ENCODE measurements around the gene NDUFA12. TPM values are rescaled to one million over a fixed set of nuclear protein-coding genes. Genes with fewer than 3 reads are reported as not detected.
"Not testable (repeated sequence)": the region's sequence is repeated elsewhere in the genome, so short reads cannot be mapped to it uniquely, and the experiment has no call there.

Gene NDUFA12
- total and polyA plus RNA-seq, 12 donors = 84.0 to 297 (median 119) TPM

DNA sequence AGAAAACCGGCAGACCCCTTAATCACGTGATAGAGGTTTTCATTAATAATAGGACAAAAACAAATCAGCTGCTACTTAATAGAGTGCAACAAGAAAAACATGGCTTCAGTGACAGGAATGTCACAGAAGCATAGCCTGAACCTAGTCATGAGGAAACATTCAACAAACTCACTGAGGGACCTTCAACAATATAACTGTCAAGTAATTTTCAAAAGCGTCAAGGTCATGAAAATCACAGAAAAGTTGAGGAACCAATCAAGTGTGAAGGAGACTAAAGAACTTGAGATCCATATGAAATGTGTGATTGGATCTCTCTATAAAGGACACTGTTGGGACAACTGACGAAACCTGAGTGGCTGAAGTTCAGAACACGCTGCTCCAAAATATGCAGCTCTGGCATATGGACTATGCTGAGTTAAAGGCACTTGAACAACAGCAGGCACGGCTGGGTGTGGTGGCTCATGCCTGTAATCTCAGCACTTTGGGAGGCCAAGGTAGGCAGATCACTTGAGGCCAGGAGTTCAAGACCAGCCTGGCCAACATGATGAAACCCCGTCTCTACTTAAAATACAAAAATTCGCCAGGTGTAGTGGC is 16.3 kb downstream of the NDUFA12 start:
- Histone ChIP-seq H3K4me3 (no peak overlapping the region), H3K9me3 (replicated peaks in 1 of 3) (no peaks in the 10 kb centered on the region), H3K36me3 (replicated peaks in 1 of 2) (no peaks in the 10 kb centered on the region), H3K27ac (no peak overlapping the region), H3K4me1 (replicated peaks in 1 of 2) (peaks cover 0 to 8% of the 10 kb centered on the region in 2 donors), H3K27me3 (no peaks in the 10 kb centered on the region)
- 74 to 91% (median 91%) methylated on average over 7 to 8 of the region's 8 CpGs for WGBS, 4 donors
- no peak for TF ChIP-seq POLR2A (IDR thresholded peaks at IDR 0.05)
- TF ChIP-seq, protein P1, sequence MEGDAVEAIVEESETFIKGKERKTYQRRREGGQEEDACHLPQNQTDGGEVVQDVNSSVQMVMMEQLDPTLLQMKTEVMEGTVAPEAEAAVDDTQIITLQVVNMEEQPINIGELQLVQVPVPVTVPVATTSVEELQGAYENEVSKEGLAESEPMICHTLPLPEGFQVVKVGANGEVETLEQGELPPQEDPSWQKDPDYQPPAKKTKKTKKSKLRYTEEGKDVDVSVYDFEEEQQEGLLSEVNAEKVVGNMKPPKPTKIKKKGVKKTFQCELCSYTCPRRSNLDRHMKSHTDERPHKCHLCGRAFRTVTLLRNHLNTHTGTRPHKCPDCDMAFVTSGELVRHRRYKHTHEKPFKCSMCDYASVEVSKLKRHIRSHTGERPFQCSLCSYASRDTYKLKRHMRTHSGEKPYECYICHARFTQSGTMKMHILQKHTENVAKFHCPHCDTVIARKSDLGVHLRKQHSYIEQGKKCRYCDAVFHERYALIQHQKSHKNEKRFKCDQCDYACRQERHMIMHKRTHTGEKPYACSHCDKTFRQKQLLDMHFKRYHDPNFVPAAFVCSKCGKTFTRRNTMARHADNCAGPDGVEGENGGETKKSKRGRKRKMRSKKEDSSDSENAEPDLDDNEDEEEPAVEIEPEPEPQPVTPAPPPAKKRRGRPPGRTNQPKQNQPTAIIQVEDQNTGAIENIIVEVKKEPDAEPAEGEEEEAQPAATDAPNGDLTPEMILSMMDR (IDR thresholded peaks at IDR 0.05) = no peak
- intact Hi-C loops (cut with DNase I) = no loop called here
- DNase-seq = no peak

DNA sequence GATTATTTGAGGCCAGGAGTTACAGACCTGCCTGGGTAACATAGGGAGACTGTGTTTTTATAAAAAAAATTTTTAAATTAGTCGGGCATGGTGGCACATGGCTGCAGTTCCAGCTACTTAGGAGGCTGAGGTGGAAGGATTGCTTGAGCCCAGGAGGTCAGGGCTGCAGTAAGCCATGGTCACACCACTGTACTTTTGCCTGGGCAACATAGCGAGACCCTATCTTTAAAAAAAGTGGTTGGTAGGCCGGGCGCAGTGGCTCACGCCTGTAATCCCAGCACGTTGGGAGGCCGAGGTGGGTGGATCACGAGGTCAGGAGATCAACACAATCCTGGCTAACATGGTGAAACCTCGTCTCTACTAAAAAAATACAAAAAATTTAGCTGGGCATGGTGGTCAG is 18.4 kb downstream of the NDUFA12 start:
- H3K4me1 ChIP-seq (replicated peaks in 1 of 2) = peaks cover 0 to 17% of the 10 kb centered on the region in 2 donors
- H3K36me3 ChIP-seq (replicated peaks in 1 of 2); H3K27me3 ChIP-seq; H3K9me3 ChIP-seq (replicated peaks in 1 of 3); H3K4me3 ChIP-seq; H3K27ac ChIP-seq; DNase-seq; intact Hi-C loops (cut with DNase I): not testable (repeated sequence)
- WGBS, 4 donors = 78 to 86% (median 86%) methylated on average over 9 of the region's 9 CpGs

DNA sequence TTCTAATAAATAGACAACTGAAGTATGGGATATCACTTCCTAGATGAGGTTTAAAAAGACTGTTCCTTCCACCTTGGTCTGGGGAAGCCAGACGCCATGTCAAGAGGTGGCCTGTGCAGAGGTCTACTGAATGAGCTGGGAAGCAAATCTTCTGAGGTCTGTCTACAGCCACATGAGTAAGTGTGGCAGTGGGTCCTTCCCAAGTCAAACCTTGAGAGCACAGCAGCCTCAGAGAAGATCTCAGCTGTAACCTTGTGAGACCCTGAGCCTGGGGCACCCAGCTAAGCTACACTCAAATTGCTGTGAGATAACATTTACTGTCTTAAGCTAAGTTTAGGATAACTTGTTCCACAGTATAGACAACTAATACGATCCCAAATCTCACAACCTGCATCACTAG is 20.2 kb downstream of the NDUFA12 start:
- H3K4me1 ChIP-seq (replicated peaks in 1 of 2) = peaks cover 0 to 17% of the 10 kb centered on the region in 2 donors
- H3K9me3 ChIP-seq (replicated peaks in 1 of 3) = no peaks in the 10 kb centered on the region
- intact Hi-C loops (cut with DNase I) = no loop called here
- 93 to 96% (median 96%) methylated on average over 2 of the region's 2 CpGs for WGBS, 4 donors
- no peak for DNase-seq
- no peaks in the 10 kb centered on the region for H3K36me3 ChIP-seq (replicated peaks in 1 of 2)
- H3K27me3 ChIP-seq = no peaks in the 10 kb centered on the region
- no peak overlapping the region for H3K4me3 ChIP-seq
- TF ChIP-seq, protein P1 (IDR thresholded peaks at IDR 0.05) = no peak
- no peak for TF ChIP-seq POLR2A (IDR thresholded peaks at IDR 0.05)
- no peak overlapping the region for H3K27ac ChIP-seq

DNA sequence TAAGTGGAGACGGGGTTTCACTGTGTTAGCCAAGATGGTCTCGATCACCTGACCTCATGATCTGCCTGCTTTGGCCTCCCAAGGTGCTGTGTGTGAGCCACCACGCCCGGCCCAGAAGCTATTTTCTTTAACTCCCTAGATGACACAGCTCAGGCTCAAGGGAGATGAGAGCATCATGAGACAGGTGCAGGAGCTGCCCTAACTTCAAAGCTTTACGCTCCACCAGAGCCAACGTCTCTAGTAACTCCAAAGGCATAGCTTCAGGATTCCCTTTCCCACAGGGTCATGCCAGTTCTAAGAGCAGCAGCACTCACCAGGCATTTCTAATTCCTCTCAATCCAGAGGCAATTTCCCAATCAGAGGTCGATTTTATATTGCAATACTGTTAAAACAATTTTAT is 21.0 kb downstream of the NDUFA12 start:
- Histone ChIP-seq H3K36me3 (replicated peaks in 1 of 2) (no peaks in the 10 kb centered on the region), H3K27ac (no peak overlapping the region), H3K4me3 (no peak overlapping the region), H3K9me3 (replicated peaks in 1 of 3) (no peaks in the 10 kb centered on the region), H3K27me3 (no peaks in the 10 kb centered on the region), H3K4me1 (replicated peaks in 1 of 2) (peaks cover 0 to 12% of the 10 kb centered on the region in 2 donors)
- DNase-seq = no peak
- TF ChIP-seq POLR2A (IDR thresholded peaks at IDR 0.05) = no peak
- TF ChIP-seq, protein P1 (IDR thresholded peaks at IDR 0.05) = no peak
- WGBS, 4 donors = 71 to 81% (median 76%) methylated on average over 7 of the region's 7 CpGs
- intact Hi-C loops (cut with DNase I) = no loop called here

DNA sequence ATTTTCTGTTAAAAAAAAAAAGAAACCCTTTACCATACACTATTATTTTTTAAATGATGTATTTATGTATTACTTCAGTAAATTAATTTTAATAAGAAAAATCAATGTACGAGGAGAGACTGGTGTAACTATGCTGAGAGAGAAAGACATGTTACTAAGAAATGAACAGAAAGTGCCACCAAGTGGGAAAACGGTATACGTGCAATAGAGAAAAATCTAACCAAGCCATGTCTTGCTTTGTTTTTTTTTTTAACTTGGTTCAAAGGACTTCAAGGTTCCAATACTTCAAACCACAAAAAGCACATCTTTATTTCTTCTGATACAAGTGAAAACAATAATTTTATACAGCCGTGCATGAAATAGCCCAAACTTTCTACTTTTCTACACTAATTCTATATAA is 22.9 kb downstream of the NDUFA12 start:
- peaks cover 0 to 12% of the 10 kb centered on the region in 2 donors for H3K4me1 ChIP-seq (replicated peaks in 1 of 2)
- H3K27me3 ChIP-seq = no peaks in the 10 kb centered on the region
- DNase-seq = no peak
- no peak overlapping the region for H3K4me3 ChIP-seq
- H3K9me3 ChIP-seq (replicated peaks in 1 of 3) = no peaks in the 10 kb centered on the region
- TF ChIP-seq, protein P1 (IDR thresholded peaks at IDR 0.05) = peak in 4 of 6 experiments; percentile 11 to 44 (median 40)
- TF ChIP-seq POLR2A (IDR thresholded peaks at IDR 0.05) = no peak
- H3K36me3 ChIP-seq (replicated peaks in 1 of 2) = no peaks in the 10 kb centered on the region
- 29 to 31% (median 30%) methylated on average over 4 of the region's 4 CpGs for WGBS, 4 donors
- no peak overlapping the region for H3K27ac ChIP-seq
- intact Hi-C loops (cut with DNase I) = no loop called here

Measured in adrenal gland (tissue), 12 donors.